RWPE2 (cell line): ENCODE results near the gene RAB27B.

ENCODE experiments used
- ATAC-seq: fragments of 200-7000 bp; cut with Tn5 transposase; 3 replicates; pipeline ENCODE4 v1.9.1; 2021; ENCODE audit warnings: low read depth
- DNase-seq: peaks from one replicate; pipeline ENCODE4 v3.0.0-alpha.2; 2020; ENCODE audit warnings: low spot score
- H3K27ac ChIP-seq: fragments of 450-650 bp; 2 replicates; pipeline ENCODE4 v1.5.1; 2017; ENCODE audit warnings: mild to moderate bottlenecking; ENCODE audit not compliant: poor library complexity, severe bottlenecking
- H3K27me3 ChIP-seq: fragments of 250-450 bp; sonication (Bioruptor Pico); 2 replicates; pipeline ENCODE4 v1.5.1; 2021; ENCODE audit warnings: mild to moderate bottlenecking, moderate library complexity; ENCODE audit not compliant: insufficient read depth, poor library complexity, severe bottlenecking
- H3K36me3 ChIP-seq: fragments of 250-450 bp; sonication (Bioruptor Pico); 2 replicates; pipeline ENCODE4 v1.5.1; 2020; ENCODE audit warnings: low read depth, mild to moderate bottlenecking, moderate library complexity
- H3K4me1 ChIP-seq: fragments of 250-450 bp; sonication (Bioruptor Pico); 2 replicates; pipeline ENCODE4 v1.5.1; 2021; ENCODE audit warnings: mild to moderate bottlenecking, moderate library complexity; ENCODE audit not compliant: insufficient read depth, poor library complexity, severe bottlenecking
- H3K4me3 ChIP-seq: fragments of 250-450 bp; sonication (Bioruptor Pico); 2 replicates; pipeline ENCODE4 v1.5.1; 2021; ENCODE audit warnings: mild to moderate bottlenecking, moderate library complexity; ENCODE audit not compliant: severe bottlenecking
- H3K9me3 ChIP-seq: fragments of 250-450 bp; sonication (Bioruptor Pico); 2 replicates; pipeline ENCODE4 v1.5.1; 2021; ENCODE audit warnings: mild to moderate bottlenecking, moderate library complexity; ENCODE audit not compliant: severe bottlenecking
- CTCF ChIP-seq: fragments of 450-650 bp; IDR thresholded peaks from one replicate; pipeline ENCODE4 v1.5.1; 2017; ENCODE audit warnings: mild to moderate bottlenecking, moderate library complexity; ENCODE audit not compliant: poor library complexity, severe bottlenecking

The RAB27B gene

GRCh38 chr18:54829856-54830255, 1.6 kb downstream of the RAB27B start:
- TF ChIP-seq CTCF: no peak
- peaks cover 22% of the 10 kb centered on the region for H3K4me1 ChIP-seq
- DNase-seq: no peak
- no peak overlapping the region for H3K4me3 ChIP-seq
- H3K36me3 ChIP-seq: no peaks in the 10 kb centered on the region
- no peak for ATAC-seq
- no peaks in the 10 kb centered on the region for H3K9me3 ChIP-seq
- no peaks in the 10 kb centered on the region for H3K27me3 ChIP-seq
- H3K27ac ChIP-seq: peak overlapping the region; percentile 70

- TF ChIP-seq CTCF: no peak
- Histone ChIP-seq H3K4me3 (no peak overlapping the region), H3K4me1 (peaks cover 22% of the 10 kb centered on the region), H3K27me3 (no peaks in the 10 kb centered on the region), H3K9me3 (no peaks in the 10 kb centered on the region), H3K36me3 (no peaks in the 10 kb centered on the region), H3K27ac (peak overlapping the region; percentile 70)
- DNase-seq (no peak), ATAC-seq (no peak)
Observed at GRCh38 chr18:54830260-54830659, 2.0 kb downstream of the RAB27B start.

GRCh38 chr18:54830866-54831265, 2.6 kb downstream of the RAB27B start:
- DNase-seq (no peak), ATAC-seq (no peak)
- H3K36me3 ChIP-seq: no peaks in the 10 kb centered on the region
- no peaks in the 10 kb centered on the region for H3K9me3 ChIP-seq
- no peaks in the 10 kb centered on the region for H3K27me3 ChIP-seq
- H3K4me1 ChIP-seq: peaks cover 22% of the 10 kb centered on the region
- no peak overlapping the region for H3K27ac ChIP-seq
- no peak for TF ChIP-seq CTCF
- no peak overlapping the region for H3K4me3 ChIP-seq

- TF ChIP-seq CTCF: no peak
- Histone ChIP-seq H3K4me3 (no peak overlapping the region), H3K36me3 (no peaks in the 10 kb centered on the region), H3K4me1 (no peaks in the 10 kb centered on the region), H3K9me3 (no peaks in the 10 kb centered on the region), H3K27me3 (no peaks in the 10 kb centered on the region), H3K27ac (no peak overlapping the region)
- no peak for ATAC-seq
- no peak for DNase-seq
Observed at GRCh38 chr18:54835944-54836343, 7.7 kb downstream of the RAB27B start.

- TF ChIP-seq CTCF: no peak
- Histone ChIP-seq H3K4me3 (no peak overlapping the region), H3K27me3 (no peaks in the 10 kb centered on the region), H3K4me1 (peaks cover 3% of the 10 kb centered on the region), H3K9me3 (no peaks in the 10 kb centered on the region), H3K27ac (no peak overlapping the region), H3K36me3 (no peaks in the 10 kb centered on the region)
- ATAC-seq (no peak), DNase-seq (no peak)
Observed at GRCh38 chr18:54843314-54843713, 15.0 kb downstream of the RAB27B start.
